ENCODE results near the gene FAM47E. TPM values are rescaled to one million over a fixed set of nuclear protein-coding genes. Genes with fewer than 3 reads are reported as not detected.
"Not testable (repeated sequence)": the region's sequence is repeated elsewhere in the genome, so short reads cannot be mapped to it uniquely, and the experiment has no call there.

The FAM47E gene
- total RNA-seq, 1 donor from 2014 or later: 4.3 TPM

DNA sequence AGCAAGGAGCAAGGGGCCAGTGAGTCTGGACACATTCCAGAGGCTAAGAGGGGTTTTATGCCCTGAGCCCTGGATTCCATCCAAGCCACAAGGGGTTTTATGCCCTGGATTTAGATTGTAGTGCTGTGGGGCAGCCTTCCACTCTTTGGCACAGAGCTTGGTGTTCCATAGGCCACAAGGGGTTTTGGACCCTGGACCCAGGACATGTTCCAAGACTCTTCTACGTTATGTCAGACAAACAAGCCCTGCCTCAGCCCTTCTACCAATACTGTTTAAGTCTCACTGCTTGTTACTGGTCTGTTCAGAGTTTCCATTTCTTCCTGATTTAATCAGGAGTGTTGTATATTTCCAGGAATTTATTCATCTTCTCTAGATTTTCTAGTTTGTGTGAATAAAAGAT is 25.1 kb upstream of the FAM47E start:
- DNase-seq (ENCODE audit: low spot score): no peak

DNA sequence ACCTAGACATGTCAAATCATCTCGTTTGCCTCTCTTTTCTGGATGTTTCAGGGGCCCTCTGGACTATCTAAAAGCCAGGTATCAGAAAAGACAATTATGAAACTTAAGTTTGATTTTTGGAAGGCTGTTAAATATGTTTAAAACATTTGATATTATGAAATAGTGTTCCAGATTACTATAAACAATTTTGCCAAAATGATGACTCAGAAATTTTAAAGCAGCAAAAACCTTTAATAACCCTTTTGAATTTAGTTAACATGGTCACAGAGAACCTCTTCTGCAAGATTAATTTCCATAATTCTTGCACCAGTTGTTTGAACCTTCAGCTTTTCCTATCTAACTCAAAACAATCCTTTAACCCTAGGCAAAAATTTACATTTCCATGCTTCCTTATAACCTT is 18.8 kb upstream of the FAM47E start:
- peak; percentile 35 for DNase-seq (ENCODE audit: low spot score)

DNA sequence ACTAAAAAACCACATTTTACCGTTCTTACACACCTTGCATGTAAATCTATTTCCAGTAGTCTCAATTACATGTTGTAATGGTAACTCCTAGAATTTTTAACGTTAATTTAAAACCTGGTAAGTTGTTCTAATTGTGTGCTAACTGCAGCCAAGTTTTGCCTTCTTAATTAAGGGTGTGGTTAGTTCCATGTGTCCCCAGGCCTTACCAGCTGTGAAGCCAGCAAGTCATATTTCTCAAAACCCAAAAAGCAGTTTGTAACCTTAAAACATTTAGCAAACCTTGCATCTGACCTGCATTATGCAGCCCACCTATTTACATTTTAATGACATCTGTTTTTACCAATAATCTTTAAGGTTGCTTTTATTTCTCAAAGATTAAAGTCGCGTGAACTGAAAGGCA is 18.4 kb upstream of the FAM47E start:
- no peak for DNase-seq (ENCODE audit: low spot score)

DNA sequence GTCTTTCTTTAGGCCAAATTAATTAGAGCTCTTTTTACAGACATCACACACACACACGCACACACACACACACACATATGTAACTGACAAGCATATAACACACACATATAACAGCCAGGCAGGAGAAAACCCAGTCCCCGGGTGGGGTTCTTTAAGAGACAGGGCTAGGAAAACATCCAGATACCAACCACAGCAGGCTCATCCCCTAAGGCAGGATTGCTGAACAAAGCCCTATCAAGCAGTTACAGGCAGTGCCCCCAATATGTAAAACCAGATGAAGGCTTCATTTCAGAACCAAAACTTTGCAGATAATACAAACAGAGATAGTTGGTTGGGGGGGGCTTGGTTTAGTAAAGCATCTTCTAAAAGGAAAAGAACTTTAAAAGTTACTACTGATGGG is 18.0 kb upstream of the FAM47E start:
- DNase-seq (ENCODE audit: low spot score): peak; percentile 87

DNA sequence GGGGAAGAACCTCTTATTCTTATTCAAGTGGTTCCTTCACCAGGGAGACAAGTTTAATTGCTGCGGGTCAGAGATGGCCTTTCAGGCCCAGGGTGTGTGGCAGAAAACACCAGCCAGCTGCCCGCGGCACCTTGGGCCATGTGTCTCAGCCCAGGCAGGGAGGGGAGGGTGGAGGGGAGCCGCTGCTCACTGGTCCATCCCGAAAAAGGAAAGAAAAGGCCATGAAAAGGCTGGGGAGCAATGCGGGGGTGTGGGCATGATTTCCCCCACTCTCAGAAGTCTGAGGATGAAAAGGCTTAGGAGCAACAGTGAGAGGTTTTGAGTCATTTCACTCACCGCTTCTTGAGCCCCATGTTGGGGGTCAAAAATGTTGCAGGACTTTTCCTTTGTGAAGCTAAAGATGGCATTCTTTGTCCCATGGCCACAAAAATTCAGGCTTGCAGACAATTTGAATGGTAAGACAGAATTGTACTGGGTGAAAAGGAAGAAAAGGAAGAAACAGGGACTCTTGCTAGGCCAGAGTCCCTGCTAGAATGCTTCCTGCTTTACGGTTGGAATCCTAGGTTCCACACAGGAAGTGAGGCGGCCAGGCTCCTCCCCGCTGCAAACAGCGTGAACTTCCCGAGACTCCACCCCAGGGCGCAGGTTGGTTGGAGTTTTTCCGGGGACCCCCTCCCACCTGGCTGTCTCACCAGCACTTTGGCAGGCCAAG is 17.4 kb upstream of the FAM47E start:
- DNase-seq (ENCODE audit: low spot score): no peak

DNA sequence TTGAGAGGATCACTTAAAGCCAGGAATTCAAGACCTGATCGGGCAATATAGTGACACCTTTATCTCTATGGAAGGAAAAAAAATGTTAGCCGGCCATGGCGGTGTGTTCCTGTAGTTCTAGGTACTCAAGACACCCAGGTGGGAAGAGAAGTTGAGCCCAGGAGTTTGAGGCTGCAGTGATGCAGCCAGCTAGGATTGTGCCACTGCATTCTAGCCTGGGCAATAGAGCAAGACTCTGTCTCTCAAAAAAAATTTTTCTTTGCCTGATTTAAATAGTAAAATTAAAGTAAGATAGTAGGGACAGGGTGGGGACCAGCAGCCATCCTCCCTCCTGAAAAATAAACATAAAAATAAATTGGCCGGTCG is 16.9 kb upstream of the FAM47E start:
- DNase-seq (ENCODE audit: low spot score): no peak

DNA sequence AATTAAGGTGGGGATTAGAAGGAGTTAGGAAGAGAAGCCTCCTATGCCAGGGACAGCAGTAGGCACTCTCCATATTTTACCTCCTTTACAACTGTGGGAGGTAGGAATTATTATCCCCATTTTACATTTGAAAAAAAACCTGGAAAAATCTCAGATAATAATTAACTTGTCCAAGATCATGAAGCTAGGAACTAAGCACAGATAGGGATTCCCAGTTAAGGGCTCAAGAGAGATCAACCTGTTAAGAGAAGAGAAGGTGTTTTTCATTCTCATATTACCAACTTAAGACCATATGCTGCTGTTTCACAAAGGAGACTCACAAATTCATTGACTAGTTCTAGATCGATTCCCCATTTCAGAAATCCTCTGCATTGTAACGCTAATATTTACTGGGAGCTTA is 16.1 kb upstream of the FAM47E start:
- no peak for DNase-seq (ENCODE audit: low spot score)

DNA sequence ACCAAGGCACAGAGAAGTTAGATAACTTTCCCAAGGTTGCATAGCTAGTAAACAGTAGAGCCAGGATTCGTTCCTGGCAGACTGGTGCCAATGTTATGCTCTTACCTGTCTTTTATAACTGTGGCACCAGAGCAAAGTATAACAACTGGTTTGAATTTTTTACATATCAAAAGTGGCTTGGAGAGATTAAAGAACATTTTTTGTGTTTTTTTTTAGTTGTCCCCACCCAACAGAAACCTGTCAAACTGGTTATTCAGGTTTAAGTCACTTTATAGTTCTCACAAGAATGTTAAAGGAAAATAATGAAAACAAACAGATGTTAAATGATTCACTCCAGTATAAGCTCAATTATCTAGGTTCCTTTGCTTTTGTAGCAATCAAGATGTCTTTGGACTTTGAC is 15.6 kb upstream of the FAM47E start:
- DNase-seq (ENCODE audit: low spot score): peak; percentile 58

DNA sequence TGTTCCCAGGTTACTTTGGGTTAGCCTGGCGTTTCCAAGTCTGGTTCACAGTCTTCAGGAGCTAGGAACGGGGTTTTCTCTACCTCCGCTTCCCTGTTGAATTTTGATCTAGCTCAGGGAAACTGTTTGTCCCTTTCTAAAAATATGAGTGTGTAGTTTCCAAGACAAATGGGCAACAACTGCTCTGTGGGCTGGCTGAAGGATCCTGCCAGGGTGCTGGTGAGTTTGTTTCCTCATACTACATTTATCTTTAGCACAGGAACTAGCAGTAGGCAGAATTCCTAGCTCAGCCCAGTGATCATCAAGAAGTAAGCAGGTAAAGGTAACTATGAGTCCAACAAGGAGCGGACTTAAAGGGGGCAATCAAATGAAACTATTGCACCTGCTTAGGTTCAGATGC is 13.3 kb upstream of the FAM47E start:
- DNase-seq (ENCODE audit: low spot score): no peak

DNA sequence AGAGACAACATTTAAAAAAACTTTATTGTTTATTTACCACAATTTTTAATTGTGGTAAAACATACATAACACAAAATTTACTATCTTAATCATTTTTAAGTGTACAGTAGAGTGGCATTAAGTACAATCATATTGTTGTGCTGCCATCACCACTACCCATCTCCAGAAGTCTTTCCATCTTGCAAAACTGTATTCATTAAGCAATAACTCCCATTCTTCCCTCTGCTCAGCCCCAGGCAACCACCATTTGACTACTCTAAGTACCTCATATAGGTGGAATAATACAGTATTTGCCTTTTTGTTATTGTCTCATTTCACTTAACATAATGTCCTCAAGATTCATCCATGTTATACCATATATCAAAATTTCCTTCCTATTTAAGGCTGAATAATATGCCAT is 12.8 kb upstream of the FAM47E start:
- no peak for DNase-seq (ENCODE audit: low spot score)

DNA sequence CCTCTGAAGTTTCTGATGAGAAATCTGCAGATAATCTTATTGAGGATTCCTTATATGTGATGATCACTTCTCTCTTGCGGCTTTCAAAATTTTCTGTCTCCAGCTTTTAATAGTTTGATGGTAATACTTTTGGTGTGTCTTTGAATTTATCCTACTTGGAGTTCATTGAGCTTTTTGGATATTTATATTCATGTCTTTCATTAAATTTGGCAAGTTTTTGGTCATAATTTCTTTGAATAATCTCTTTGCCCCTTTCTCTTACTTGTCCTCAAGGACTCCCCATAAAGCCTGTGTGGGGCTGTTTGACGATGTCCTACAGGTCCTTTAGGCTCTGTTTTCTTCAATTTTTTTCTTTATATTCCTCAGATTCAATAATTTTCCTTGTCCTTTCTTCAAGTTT is 11.3 kb upstream of the FAM47E start:
- no peak for DNase-seq (ENCODE audit: low spot score)

DNA sequence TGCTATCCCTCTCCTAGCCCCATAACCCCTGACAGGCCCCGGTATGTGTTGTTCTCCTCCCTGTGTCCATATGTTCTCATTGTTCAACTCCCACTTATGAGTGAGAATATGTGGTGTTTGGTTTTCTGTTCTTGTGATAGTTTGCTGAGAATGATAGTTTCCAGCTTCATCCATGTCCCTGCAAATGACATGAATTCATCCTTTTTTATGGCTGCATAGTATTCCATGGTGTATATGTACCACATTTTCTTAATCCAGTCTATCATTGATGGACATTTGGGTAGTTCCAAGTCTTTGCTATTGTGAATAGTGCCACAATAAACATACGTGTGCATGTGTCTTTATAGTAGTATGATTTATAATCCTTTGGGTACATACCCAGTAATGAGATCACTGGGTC is 7.6 kb upstream of the FAM47E start:
- DNase-seq (ENCODE audit: low spot score): not testable (repeated sequence)

DNA sequence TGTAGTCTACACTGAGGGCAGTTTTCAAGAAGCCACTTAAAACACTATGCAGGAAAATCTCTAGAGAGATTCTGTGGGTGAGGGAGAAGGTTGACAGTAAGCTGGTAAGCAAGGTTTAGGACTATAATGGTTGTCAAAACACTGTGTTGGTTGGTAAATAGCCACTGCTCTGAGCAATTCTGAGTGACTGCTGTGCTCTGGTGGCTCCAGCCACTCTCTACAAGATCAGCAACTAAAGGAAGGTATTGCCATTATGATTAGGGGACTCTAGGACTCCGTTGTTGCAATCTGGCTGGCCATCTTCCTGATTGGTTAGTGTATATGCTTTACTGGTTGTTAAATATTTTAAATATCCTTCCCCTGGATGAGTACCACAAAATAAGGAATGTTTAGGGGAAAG is 5.5 kb upstream of the FAM47E start:
- DNase-seq (ENCODE audit: low spot score): no peak

DNA sequence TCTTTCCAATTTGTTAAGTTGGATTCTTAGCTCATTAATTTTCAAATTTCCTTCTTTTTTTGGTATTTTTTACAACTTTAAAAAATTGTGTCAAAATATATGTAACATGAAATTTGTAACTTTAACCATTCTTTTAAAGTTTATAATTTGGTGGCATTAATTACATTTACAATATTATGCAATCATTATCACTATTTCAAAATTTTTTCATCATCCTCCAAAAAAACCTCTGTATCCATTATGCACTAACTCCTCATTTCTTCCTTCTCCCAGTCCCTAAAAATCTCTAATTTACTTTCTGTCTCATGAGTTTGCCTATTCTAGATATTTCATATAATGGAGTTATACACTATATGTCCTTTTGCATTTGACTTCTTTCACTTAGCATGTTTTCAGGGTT is 4.7 kb upstream of the FAM47E start:
- no peak for DNase-seq (ENCODE audit: low spot score)

DNA sequence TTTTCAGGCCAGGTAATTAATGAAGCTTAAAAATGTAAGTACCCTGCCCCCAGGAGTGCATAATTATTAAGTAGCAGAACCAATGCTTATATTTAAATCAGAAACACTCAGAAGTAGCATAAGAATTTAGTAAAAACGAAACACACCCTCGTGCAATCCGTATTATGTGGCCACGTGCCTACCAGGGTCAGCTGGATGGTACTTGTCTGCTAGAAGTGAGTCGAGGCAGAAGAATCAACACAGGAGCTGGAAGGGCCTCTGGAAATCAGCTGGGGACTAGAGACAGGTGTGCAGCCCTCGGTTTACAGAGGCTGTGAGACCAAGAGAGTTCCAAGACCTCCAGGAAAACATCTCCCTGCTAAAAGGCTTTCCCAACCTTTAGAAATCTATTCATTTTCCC is 559 bp upstream of the FAM47E start:
- DNase-seq (ENCODE audit: low spot score): no peak

DNA sequence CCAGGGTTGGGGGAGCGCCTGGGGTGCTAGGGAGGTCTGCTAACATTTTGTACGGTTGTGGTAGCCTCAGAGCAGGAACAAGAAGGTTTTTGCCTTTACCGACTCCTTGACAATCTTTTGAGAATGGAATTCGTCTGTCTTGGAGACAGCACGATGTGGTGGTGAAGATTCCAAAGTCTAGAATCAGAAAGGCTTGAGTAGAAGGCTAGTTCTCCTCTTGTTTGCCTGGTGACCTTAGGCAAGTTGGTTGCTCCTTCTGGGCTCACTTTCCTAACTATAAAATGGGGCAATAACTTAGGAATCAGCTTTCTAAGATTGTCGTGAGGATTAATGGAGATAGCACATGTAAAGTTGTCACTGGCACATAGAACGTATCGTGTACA is 741 bp downstream of the FAM47E start:
- no peak for DNase-seq (ENCODE audit: low spot score)

DNA sequence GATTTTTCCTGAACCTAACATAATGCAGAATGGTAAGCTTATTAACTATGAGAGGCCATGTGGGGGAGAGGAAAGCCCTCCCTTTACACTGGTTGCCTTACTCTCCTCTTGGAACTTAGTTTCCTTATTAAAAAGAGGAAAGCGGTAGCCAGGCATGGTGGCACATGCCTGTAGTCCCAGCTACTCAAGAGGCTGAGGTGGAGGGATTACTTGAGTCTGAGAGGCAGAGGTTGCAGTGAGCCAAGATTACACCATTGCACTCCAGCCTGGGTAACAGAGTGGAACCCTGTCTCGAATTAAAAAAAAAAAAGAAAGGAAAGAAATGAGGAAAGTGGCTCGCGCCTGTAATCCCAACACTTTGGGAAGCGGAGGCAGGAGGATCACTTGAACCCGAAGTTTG is 2.0 kb downstream of the FAM47E start:
- DNase-seq (ENCODE audit: low spot score): no peak

DNA sequence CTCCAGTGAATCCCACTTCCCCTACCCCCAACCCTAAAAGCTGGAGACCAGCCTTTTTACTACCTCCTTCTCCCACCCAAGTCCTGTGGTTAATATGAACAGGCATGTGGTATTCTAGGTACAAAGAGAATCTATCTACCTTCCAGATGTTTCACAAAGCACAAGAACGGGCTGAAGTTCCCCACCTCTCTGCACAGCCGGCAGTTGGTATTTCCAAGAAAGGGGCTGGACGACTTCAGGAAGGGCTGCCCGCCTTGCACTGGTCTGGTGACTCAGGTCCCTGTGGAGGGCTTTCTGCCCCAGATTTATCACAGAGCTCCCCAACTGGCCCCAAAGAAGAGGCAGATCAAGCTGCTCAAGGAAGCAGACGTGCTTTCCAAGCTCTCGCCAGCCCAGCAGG is 4.5 kb downstream of the FAM47E start:
- no peak for DNase-seq (ENCODE audit: low spot score)

DNA sequence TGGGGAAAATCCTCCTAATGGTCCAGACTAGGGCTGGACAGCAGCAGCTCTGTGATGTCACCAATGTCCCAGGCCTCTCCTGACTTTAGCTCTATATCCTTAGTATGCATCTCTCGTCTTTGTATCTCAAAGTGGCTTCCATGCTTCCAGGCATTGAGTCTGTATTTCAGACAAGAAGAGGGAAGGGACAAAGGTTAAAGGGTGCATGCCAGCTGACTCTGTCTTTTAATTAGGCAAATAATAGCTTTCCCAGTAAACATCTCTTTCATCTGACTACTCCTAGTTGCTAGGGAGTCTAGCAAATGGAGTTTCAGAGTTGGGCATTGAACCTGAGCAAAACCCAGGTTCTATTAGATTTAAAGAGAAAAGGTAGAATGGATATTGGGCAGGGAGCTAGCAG is 5.4 kb downstream of the FAM47E start:
- no peak for DNase-seq (ENCODE audit: low spot score)

DNA sequence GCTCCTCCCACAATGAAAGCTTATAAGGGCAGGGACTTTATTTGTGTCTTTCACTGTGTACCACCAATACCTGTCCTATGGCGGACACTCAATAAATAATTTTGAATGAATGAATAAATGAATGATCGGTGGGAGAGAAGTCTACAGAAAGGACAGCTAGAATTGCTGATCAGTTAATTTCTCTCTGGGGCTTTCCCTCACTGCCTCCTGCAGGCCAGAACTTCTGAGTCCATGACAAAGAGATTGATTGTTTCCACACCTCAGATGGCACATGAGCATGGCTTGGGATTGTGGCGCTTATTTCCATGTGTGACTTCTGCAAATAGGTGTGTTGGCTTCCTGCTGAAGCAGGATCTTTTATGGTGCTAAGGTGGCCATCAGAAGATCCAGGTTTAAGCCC is 6.3 kb downstream of the FAM47E start:
- no peak for DNase-seq (ENCODE audit: low spot score)

DNA sequence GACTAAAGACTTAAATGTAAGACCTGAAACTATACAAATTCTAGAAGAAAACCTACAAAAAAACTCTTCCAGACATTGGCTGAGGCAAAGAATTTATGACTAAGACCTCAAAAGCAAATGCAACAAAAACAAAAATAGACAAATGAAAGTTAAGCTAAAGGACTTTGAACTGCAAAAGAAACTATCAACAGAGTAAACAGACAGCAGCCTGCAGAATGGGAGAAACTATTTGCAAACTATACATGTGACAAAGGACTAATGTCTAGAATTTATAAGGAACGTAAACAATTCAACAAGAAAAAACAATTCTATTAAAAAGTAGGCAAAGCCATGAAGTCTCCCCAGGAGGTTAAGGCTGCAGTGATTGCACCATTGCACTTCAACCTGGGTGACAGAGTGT is 9.1 kb downstream of the FAM47E start:
- no peak for DNase-seq (ENCODE audit: low spot score)

DNA sequence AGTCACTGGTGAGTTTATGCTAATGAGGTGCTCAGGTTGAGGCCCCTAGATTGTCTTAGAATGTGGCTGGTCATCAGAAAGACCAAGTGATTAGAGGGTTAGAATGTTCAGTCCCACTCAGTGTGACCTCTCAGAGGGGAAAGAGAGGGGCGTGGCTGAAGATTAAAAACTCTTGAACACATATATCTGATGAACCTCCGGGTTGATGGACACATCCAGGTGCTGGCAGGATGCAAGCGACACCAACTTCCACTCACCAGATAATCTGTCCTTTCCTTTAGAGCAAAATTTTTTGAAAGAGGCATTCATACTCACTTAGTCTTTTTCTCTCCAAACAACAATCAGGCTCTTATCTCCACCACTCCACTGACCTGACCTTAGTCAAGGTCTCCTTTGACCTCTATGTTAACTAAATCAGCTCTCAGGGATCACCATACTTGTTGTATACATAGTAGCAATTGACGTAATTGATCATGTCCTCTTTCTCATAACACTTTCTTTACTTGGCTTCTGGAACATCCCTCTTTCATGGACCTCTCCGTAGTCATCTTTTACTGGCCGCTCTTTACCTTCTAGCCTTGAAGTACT is 14.2 kb downstream of the FAM47E start:
- no peak for DNase-seq (ENCODE audit: low spot score)

DNA sequence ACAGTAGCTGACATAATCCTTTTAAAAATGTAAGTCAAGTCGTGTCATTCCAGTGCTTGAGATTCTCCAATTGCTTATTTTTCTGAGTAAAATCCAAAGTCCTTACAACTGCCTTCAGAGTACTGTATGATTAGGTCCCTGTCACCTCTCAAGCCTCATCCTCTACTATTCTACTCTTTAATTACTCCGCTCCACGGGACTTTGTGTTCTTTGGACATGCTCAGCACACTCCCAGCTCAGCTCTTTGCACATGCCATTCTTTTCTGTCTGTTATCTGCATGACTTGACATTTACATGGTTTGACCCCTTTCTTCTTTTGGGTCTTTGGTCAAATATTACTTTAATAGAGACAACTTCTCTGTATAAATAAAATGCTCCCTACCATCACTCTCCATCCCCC is 15.1 kb downstream of the FAM47E start:
- no peak for DNase-seq (ENCODE audit: low spot score)

DNA sequence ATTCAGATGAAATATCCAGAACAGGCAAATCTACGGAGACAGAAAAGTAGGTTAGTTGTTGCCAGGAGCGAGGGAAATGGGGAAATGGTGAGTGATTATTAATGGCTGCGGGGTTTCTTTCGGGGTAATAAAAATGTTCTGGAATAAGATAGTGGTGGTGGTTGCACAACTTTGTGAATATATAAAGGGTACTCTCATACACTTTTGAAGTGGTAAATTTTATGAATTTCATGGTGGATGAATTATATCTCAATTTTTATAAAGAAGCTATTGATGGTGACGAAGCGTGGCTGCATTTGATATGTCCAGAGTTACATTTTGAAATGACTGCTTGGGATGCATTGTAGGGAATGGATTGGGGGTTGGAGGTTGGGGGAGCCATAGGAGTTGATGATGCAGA is 16.3 kb downstream of the FAM47E start:
- DNase-seq (ENCODE audit: low spot score): no peak

All from umbilical cord (tissue), 2 donors.